Measurements from ENCODE around the gene HAND1. TPM values are rescaled to one million over a fixed set of nuclear protein-coding genes. Genes with fewer than 3 reads are reported as not detected.

The HAND1 gene
- total and polyA plus RNA-seq, 2 experiments from 2014 or later = not detected

DNA sequence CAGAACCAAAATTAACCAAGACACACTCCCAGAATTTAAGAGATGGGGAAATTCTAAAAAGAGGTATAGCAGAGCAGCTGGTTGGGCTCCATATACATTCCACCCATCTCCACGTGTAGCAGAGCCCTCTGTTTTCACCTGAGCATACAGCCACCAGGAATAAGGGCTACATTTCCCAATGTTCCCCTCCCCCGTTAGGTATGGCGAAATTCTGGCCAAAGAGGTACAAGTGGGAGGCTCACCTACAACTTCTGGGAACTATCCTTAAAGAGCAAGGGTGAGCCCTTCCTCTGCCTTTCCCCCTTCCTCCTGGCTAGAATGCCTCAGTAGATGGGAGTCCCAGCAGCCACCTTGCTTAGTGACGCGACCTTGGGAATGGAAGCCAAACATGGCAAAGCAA lies 37.5 kb downstream of the HAND1 start:
- H3K36me3 ChIP-seq (ENCODE audit: insufficient read depth) = peaks cover 20% of the 10 kb centered on the region; the same call in 1 of the 2 replicates
- H3K4me1 Mint-ChIP-seq = peaks cover 4% of the 10 kb centered on the region; the same call in 2 of the 3 replicates
- H3K4me2 ChIP-seq = no peak overlapping the region
- no peak overlapping the region for H3K4me3 ChIP-seq
- no peaks in the 10 kb centered on the region for H3K27me3 ChIP-seq (ENCODE audit: insufficient read depth)
- H2AFZ ChIP-seq = no peak overlapping the region
- DNase-seq (ENCODE audit: low spot score) (no peak), ATAC-seq (no peak)
- H3K27me3 Mint-ChIP-seq (ENCODE audit: insufficient read depth, low read depth, poor library complexity) = peaks cover 7% of the 10 kb centered on the region
- H3K36me3 Mint-ChIP-seq (ENCODE audit: low read depth) = peaks cover 32% of the 10 kb centered on the region
- no peaks in the 10 kb centered on the region; the same call in 1 of the 2 replicates for H4K20me1 ChIP-seq (replicated peaks; ENCODE audit: insufficient read depth)
- 0 out of 2 replicates have a peak, but pooled peaks cover 2% of the 10 kb centered on the region for H3F3A ChIP-seq (replicated peaks; ENCODE audit: low read depth)
- no peak overlapping the region for H3K27ac Mint-ChIP-seq
- no peak overlapping the region for H3K4me3 Mint-ChIP-seq
- peaks cover 4% of the 10 kb centered on the region for H3K79me2 ChIP-seq (replicated peaks; ENCODE audit: insufficient read depth)
- 0 out of 2 replicates have a peak, but pooled peaks cover 2% of the 10 kb centered on the region for H3K4me1 ChIP-seq (ENCODE audit: insufficient read depth)
- H3K9me2 ChIP-seq (ENCODE audit: insufficient read depth) = no peaks in the 10 kb centered on the region
- H3K9me3 Mint-ChIP-seq = no peaks in the 10 kb centered on the region; the same call in 2 of the 3 replicates
- TF ChIP-seq ZNF331 (CRISPR knock-in tag; IDR thresholded peaks at IDR 0.05; ENCODE audit: low read depth) = no peak
- TF ChIP-seq JUNB (IDR thresholded peaks at IDR 0.05; ENCODE audit: unreplicated experiment) = no peak
- no peak for TF ChIP-seq NANOG (IDR thresholded peaks at IDR 0.05; ENCODE audit: borderline replicate concordance)
- no peak for TF ChIP-seq STAT1 (IDR thresholded peaks at IDR 0.05; ENCODE audit: unreplicated experiment)
- TF ChIP-seq, protein P1, sequence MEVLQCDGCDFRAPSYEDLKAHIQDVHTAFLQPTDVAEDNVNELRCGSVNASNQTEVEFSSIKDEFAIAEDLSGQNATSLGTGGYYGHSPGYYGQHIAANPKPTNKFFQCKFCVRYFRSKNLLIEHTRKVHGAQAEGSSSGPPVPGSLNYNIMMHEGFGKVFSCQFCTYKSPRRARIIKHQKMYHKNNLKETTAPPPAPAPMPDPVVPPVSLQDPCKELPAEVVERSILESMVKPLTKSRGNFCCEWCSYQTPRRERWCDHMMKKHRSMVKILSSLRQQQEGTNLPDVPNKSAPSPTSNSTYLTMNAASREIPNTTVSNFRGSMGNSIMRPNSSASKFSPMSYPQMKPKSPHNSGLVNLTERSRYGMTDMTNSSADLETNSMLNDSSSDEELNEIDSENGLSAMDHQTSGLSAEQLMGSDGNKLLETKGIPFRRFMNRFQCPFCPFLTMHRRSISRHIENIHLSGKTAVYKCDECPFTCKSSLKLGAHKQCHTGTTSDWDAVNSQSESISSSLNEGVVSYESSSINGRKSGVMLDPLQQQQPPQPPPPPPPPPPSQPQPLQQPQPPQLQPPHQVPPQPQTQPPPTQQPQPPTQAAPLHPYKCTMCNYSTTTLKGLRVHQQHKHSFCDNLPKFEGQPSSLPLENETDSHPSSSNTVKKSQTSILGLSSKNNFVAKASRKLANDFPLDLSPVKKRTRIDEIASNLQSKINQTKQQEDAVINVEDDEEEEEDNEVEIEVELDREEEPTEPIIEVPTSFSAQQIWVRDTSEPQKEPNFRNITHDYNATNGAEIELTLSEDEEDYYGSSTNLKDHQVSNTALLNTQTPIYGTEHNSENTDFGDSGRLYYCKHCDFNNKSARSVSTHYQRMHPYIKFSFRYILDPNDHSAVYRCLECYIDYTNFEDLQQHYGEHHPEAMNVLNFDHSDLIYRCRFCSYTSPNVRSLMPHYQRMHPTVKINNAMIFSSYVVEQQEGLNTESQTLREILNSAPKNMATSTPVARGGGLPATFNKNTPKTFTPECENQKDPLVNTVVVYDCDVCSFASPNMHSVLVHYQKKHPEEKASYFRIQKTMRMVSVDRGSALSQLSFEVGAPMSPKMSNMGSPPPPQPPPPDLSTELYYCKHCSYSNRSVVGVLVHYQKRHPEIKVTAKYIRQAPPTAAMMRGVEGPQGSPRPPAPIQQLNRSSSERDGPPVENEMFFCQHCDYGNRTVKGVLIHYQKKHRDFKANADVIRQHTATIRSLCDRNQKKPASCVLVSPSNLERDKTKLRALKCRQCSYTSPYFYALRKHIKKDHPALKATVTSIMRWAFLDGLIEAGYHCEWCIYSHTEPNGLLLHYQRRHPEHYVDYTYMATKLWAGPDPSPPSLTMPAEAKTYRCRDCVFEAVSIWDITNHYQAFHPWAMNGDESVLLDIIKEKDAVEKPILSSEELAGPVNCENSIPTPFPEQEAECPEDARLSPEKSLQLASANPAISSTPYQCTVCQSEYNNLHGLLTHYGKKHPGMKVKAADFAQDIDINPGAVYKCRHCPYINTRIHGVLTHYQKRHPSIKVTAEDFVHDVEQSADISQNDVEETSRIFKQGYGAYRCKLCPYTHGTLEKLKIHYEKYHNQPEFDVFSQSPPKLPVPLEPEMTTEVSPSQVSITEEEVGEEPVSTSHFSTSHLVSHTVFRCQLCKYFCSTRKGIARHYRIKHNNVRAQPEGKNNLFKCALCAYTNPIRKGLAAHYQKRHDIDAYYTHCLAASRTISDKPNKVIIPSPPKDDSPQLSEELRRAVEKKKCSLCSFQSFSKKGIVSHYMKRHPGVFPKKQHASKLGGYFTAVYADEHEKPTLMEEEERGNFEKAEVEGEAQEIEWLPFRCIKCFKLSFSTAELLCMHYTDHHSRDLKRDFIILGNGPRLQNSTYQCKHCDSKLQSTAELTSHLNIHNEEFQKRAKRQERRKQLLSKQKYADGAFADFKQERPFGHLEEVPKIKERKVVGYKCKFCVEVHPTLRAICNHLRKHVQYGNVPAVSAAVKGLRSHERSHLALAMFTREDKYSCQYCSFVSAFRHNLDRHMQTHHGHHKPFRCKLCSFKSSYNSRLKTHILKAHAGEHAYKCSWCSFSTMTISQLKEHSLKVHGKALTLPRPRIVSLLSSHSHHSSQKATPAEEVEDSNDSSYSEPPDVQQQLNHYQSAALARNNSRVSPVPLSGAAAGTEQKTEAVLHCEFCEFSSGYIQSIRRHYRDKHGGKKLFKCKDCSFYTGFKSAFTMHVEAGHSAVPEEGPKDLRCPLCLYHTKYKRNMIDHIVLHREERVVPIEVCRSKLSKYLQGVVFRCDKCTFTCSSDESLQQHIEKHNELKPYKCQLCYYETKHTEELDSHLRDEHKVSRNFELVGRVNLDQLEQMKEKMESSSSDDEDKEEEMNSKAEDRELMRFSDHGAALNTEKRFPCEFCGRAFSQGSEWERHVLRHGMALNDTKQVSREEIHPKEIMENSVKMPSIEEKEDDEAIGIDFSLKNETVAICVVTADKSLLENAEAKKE (CRISPR knock-in tag; IDR thresholded peaks at IDR 0.05) = no peak
- no peak for TF ChIP-seq CREB1 (CRISPR knock-in tag; IDR thresholded peaks at IDR 0.05; ENCODE audit: low read depth)
- TF ChIP-seq, protein P2, sequence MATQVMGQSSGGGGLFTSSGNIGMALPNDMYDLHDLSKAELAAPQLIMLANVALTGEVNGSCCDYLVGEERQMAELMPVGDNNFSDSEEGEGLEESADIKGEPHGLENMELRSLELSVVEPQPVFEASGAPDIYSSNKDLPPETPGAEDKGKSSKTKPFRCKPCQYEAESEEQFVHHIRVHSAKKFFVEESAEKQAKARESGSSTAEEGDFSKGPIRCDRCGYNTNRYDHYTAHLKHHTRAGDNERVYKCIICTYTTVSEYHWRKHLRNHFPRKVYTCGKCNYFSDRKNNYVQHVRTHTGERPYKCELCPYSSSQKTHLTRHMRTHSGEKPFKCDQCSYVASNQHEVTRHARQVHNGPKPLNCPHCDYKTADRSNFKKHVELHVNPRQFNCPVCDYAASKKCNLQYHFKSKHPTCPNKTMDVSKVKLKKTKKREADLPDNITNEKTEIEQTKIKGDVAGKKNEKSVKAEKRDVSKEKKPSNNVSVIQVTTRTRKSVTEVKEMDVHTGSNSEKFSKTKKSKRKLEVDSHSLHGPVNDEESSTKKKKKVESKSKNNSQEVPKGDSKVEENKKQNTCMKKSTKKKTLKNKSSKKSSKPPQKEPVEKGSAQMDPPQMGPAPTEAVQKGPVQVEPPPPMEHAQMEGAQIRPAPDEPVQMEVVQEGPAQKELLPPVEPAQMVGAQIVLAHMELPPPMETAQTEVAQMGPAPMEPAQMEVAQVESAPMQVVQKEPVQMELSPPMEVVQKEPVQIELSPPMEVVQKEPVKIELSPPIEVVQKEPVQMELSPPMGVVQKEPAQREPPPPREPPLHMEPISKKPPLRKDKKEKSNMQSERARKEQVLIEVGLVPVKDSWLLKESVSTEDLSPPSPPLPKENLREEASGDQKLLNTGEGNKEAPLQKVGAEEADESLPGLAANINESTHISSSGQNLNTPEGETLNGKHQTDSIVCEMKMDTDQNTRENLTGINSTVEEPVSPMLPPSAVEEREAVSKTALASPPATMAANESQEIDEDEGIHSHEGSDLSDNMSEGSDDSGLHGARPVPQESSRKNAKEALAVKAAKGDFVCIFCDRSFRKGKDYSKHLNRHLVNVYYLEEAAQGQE (IDR thresholded peaks at IDR 0.05; ENCODE audit: unreplicated experiment) = no peak
- TF ChIP-seq EZH2phosphoT487 (IDR thresholded peaks at IDR 0.05; ENCODE audit: unreplicated experiment) = no peak
- H3K27ac ChIP-seq (ENCODE audit: low read depth) = no peak overlapping the region
